ENCODE results near the gene RAB20. TPM values are rescaled to one million over a fixed set of nuclear protein-coding genes. Genes with fewer than 3 reads are reported as not detected.

Gene RAB20
- total and polyA plus RNA-seq, 7 donors = 1.2 to 20.5 (median 2.9) TPM

GRCh38 chr13:110583178-110583865 lies 21.8 kb upstream of the RAB20 start:
- intact Hi-C loops (cut with DNase I) = no loop called here
- DNase-seq = no peak
- TF ChIP-seq CTCF (IDR thresholded peaks at IDR 0.05) = no peak
- 80 to 90% (median 83%) methylated on average over 13 of the region's 13 CpGs for WGBS, 3 donors
- peaks cover 0 to 9% (median 0%) of the 10 kb centered on the region in 3 donors for H3K27me3 ChIP-seq (ENCODE audit: insufficient read depth in 3 of 3, low read length in 2 of 3)
- H3K27ac ChIP-seq = no peak overlapping the region
- H3K4me3 ChIP-seq = no peak overlapping the region
- no peaks in the 10 kb centered on the region for H3K9me3 ChIP-seq
- no peaks in the 10 kb centered on the region for H3K36me3 ChIP-seq (ENCODE audit: insufficient read depth in 1 of 2, low read depth in 1 of 2)
- ATAC-seq = no peak
- no peaks in the 10 kb centered on the region for H3K4me1 ChIP-seq

GRCh38 chr13:110582421-110582954 lies 21.0 kb upstream of the RAB20 start:
- DNase-seq (no peak), ATAC-seq (no peak)
- peaks cover 0 to 10% (median 0%) of the 10 kb centered on the region in 3 donors for H3K27me3 ChIP-seq (ENCODE audit: insufficient read depth in 3 of 3, low read length in 2 of 3)
- TF ChIP-seq CTCF (IDR thresholded peaks at IDR 0.05) = no peak
- H3K9me3 ChIP-seq = no peaks in the 10 kb centered on the region
- H3K4me3 ChIP-seq = no peak overlapping the region
- no peaks in the 10 kb centered on the region for H3K4me1 ChIP-seq
- H3K27ac ChIP-seq = no peak overlapping the region
- WGBS, 3 donors = 88 to 93% (median 91%) methylated on average over 13 of the region's 13 CpGs
- intact Hi-C loops (cut with DNase I) = no loop called here
- H3K36me3 ChIP-seq (ENCODE audit: insufficient read depth in 1 of 2, low read depth in 1 of 2) = no peaks in the 10 kb centered on the region

- no peak overlapping the region for H3K4me3 ChIP-seq
- 86 to 91% (median 90%) methylated on average over 14 of the region's 14 CpGs for WGBS, 3 donors
- intact Hi-C loops (cut with DNase I) = no loop called here
- H3K4me1 ChIP-seq = no peaks in the 10 kb centered on the region
- no peaks in the 10 kb centered on the region for H3K9me3 ChIP-seq
- ATAC-seq (no peak), DNase-seq (no peak)
- H3K36me3 ChIP-seq (ENCODE audit: insufficient read depth in 1 of 2, low read depth in 1 of 2) = no peaks in the 10 kb centered on the region
- no peak overlapping the region for H3K27ac ChIP-seq
- no peak for TF ChIP-seq CTCF (IDR thresholded peaks at IDR 0.05)
- H3K27me3 ChIP-seq (ENCODE audit: insufficient read depth in 3 of 3, low read length in 2 of 3) = peaks cover 0 to 10% (median 0%) of the 10 kb centered on the region in 3 donors
Measured at GRCh38 chr13:110581506-110582185, 20.1 kb upstream of the RAB20 start.

GRCh38 chr13:110580800-110581199 lies 19.3 kb upstream of the RAB20 start:
- 58 to 69% (median 69%) methylated on average over 2 of the region's 2 CpGs for WGBS, 3 donors
- intact Hi-C loops (cut with DNase I) = no loop called here
- TF ChIP-seq CTCF (IDR thresholded peaks at IDR 0.05) = no peak
- H3K4me3 ChIP-seq = no peak overlapping the region
- H3K27me3 ChIP-seq (ENCODE audit: insufficient read depth in 3 of 3, low read length in 2 of 3) = peaks cover 0 to 16% (median 0%) of the 10 kb centered on the region in 3 donors
- ATAC-seq (no peak), DNase-seq (no peak)
- no peaks in the 10 kb centered on the region for H3K36me3 ChIP-seq (ENCODE audit: insufficient read depth in 1 of 2, low read depth in 1 of 2)
- no peak overlapping the region for H3K27ac ChIP-seq
- H3K4me1 ChIP-seq = no peaks in the 10 kb centered on the region
- H3K9me3 ChIP-seq = no peaks in the 10 kb centered on the region
